Parathyroid adenoma (tissue), 2 donors: ENCODE results near the gene ENPP6.
"Not testable (repeated sequence)": the region's sequence is repeated elsewhere in the genome, so short reads cannot be mapped to it uniquely, and the experiment has no call there.

Source experiments
- H2AFZ ChIP-seq: fragments of 300-600 bp; sonication (generic); one replicate; pipeline ENCODE4 v1.7.0; 2017; ENCODE audit warnings: antibody characterized with exemption, mild to moderate bottlenecking
- H3K27ac ChIP-seq: fragments of 300-600 bp; sonication (generic); one replicate; pipeline ENCODE4 v1.7.0; 2017
- H3K27me3 ChIP-seq: fragments of 300-600 bp; sonication (generic); one replicate; pipeline ENCODE4 v1.7.0; 2017; ENCODE audit warnings: low read length; ENCODE audit not compliant: control insufficient read depth, insufficient read depth
- H3K36me3 ChIP-seq: fragments of 300-600 bp; sonication (generic); one replicate; pipeline ENCODE4 v1.7.0; 2017; ENCODE audit warnings: low read length; ENCODE audit not compliant: control insufficient read depth, insufficient read depth
- H3K4me1 ChIP-seq: fragments of 300-600 bp; sonication (generic); one replicate; pipeline ENCODE4 v1.7.0; 2017; ENCODE audit warnings: control low read depth
- H3K4me2 ChIP-seq: fragments of 300-600 bp; sonication (generic); one replicate; pipeline ENCODE4 v1.7.0; 2017; ENCODE audit warnings: low read length
- H3K4me3 ChIP-seq: fragments of 300-600 bp; sonication (generic); one replicate; pipeline ENCODE4 v1.7.0; 2017; ENCODE audit warnings: low read depth, low read length
- H3K79me2 ChIP-seq: fragments of 300-600 bp; sonication (generic); one replicate; pipeline ENCODE4 v1.7.0; 2017; ENCODE audit warnings: control low read depth
- H3K9ac ChIP-seq: fragments of 300-600 bp; sonication (generic); one replicate; pipeline ENCODE4 v1.7.0; 2017; ENCODE audit warnings: mild to moderate bottlenecking
- H3K9me3 ChIP-seq: fragments of 300-600 bp; sonication (generic); one replicate; pipeline ENCODE4 v1.7.0; 2017; ENCODE audit warnings: low read length; ENCODE audit not compliant: control insufficient read depth
- CTCF ChIP-seq: fragments of 300-600 bp; sonication (generic); IDR thresholded peaks from one replicate; pipeline ENCODE4 v1.7.0; 2017; ENCODE audit warnings: antibody characterized with exemption, mild to moderate bottlenecking
- donor health status: primary hyperparathyroidism.

Gene ENPP6

GRCh38 chr4:184215709-184216328, 1.9 kb downstream of the ENPP6 start:
- H3K27ac ChIP-seq = no peak overlapping the region
- H3K4me2 ChIP-seq = no peak overlapping the region
- no peaks in the 10 kb centered on the region for H3K9me3 ChIP-seq
- H3K36me3 ChIP-seq = no peaks in the 10 kb centered on the region
- H3K79me2 ChIP-seq = no peaks in the 10 kb centered on the region
- H3K9ac ChIP-seq = no peak overlapping the region
- no peak overlapping the region for H2AFZ ChIP-seq
- no peak overlapping the region for H3K4me3 ChIP-seq
- no peaks in the 10 kb centered on the region for H3K27me3 ChIP-seq
- H3K4me1 ChIP-seq = no peaks in the 10 kb centered on the region
- TF ChIP-seq CTCF = no peak

- H3K4me1 ChIP-seq = no peaks in the 10 kb centered on the region
- no peak overlapping the region for H3K4me2 ChIP-seq
- no peaks in the 10 kb centered on the region for H3K79me2 ChIP-seq
- H3K36me3 ChIP-seq = no peaks in the 10 kb centered on the region
- H3K9me3 ChIP-seq = no peaks in the 10 kb centered on the region
- TF ChIP-seq CTCF = no peak
- no peak overlapping the region for H3K4me3 ChIP-seq
- H3K27me3 ChIP-seq = no peaks in the 10 kb centered on the region
- H3K9ac ChIP-seq = no peak overlapping the region
- H2AFZ ChIP-seq = no peak overlapping the region
- no peak overlapping the region for H3K27ac ChIP-seq
Observed at GRCh38 chr4:184214931-184215330, 2.7 kb downstream of the ENPP6 start.

GRCh38 chr4:184207734-184208607, 9.7 kb downstream of the ENPP6 start:
- H3K36me3 ChIP-seq, H3K9ac ChIP-seq, H3K4me2 ChIP-seq, H2AFZ ChIP-seq, H3K9me3 ChIP-seq, H3K79me2 ChIP-seq, H3K27ac ChIP-seq, H3K4me3 ChIP-seq, H3K27me3 ChIP-seq, H3K4me1 ChIP-seq: not testable (repeated sequence)

- TF ChIP-seq CTCF = no peak
- Histone ChIP-seq H3K27me3 (no peaks in the 10 kb centered on the region), H3K27ac (no peak overlapping the region), H3K9ac (no peak overlapping the region), H3K36me3 (no peaks in the 10 kb centered on the region), H3K9me3 (no peaks in the 10 kb centered on the region), H3K4me3 (no peak overlapping the region), H3K4me1 (no peaks in the 10 kb centered on the region), H2AFZ (no peak overlapping the region), H3K79me2 (no peaks in the 10 kb centered on the region), H3K4me2 (no peak overlapping the region)
Observed at GRCh38 chr4:184205243-184205642, 12.4 kb downstream of the ENPP6 start.

- no peak overlapping the region for H3K27ac ChIP-seq
- H3K4me2 ChIP-seq = no peak overlapping the region
- no peaks in the 10 kb centered on the region for H3K9me3 ChIP-seq
- H3K27me3 ChIP-seq = no peaks in the 10 kb centered on the region
- no peak for TF ChIP-seq CTCF
- no peak overlapping the region for H3K9ac ChIP-seq
- H2AFZ ChIP-seq = no peak overlapping the region
- H3K79me2 ChIP-seq = no peaks in the 10 kb centered on the region
- no peak overlapping the region for H3K4me3 ChIP-seq
- no peaks in the 10 kb centered on the region for H3K36me3 ChIP-seq
- no peaks in the 10 kb centered on the region for H3K4me1 ChIP-seq
Observed at GRCh38 chr4:184203300-184203699, 14.4 kb downstream of the ENPP6 start.
